ENCODE measurements around the gene CFTR. TPM values are rescaled to one million over a fixed set of nuclear protein-coding genes. Genes with fewer than 3 reads are reported as not detected.
"Not testable (repeated sequence)": the region's sequence is repeated elsewhere in the genome, so short reads cannot be mapped to it uniquely, and the experiment has no call there.

CFTR gene
- total RNA-seq, 1 donor from 2014 or later, result 35.3 TPM

DNA sequence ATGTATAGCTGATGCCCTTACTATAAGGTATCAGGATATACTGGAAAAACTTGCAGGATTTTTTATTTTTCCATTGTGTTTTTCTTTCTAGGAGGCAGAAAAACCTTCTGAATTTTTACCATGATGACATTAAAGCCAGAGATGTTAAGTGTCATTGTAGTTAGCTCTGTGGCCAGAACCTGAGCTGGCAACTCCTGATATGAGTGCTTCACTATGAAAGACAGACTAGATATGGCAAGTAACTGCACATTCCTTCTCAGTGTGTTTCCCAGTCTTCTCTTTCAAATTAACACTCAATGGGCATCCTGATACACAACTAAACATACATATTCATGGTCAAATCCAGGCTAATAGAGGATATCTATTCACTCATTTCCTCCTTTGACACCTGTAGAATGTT, 227.3 kb downstream of the CFTR start:
- Histone ChIP-seq H3K27me3 (ENCODE audit: low read depth) (no peaks in the 10 kb centered on the region), H3K9me3 (no peaks in the 10 kb centered on the region), H3K36me3 (no peaks in the 10 kb centered on the region), H3K4me1 (no peaks in the 10 kb centered on the region), H3K27ac (no peak overlapping the region), H3K4me3 (no peak overlapping the region)
- ATAC-seq (no peak), DNase-seq (no peak)
- intact Hi-C loops (cut with DNase I), result no loop called here
- TF ChIP-seq, protein P1, sequence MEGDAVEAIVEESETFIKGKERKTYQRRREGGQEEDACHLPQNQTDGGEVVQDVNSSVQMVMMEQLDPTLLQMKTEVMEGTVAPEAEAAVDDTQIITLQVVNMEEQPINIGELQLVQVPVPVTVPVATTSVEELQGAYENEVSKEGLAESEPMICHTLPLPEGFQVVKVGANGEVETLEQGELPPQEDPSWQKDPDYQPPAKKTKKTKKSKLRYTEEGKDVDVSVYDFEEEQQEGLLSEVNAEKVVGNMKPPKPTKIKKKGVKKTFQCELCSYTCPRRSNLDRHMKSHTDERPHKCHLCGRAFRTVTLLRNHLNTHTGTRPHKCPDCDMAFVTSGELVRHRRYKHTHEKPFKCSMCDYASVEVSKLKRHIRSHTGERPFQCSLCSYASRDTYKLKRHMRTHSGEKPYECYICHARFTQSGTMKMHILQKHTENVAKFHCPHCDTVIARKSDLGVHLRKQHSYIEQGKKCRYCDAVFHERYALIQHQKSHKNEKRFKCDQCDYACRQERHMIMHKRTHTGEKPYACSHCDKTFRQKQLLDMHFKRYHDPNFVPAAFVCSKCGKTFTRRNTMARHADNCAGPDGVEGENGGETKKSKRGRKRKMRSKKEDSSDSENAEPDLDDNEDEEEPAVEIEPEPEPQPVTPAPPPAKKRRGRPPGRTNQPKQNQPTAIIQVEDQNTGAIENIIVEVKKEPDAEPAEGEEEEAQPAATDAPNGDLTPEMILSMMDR (IDR thresholded peaks at IDR 0.05), result no peak

DNA sequence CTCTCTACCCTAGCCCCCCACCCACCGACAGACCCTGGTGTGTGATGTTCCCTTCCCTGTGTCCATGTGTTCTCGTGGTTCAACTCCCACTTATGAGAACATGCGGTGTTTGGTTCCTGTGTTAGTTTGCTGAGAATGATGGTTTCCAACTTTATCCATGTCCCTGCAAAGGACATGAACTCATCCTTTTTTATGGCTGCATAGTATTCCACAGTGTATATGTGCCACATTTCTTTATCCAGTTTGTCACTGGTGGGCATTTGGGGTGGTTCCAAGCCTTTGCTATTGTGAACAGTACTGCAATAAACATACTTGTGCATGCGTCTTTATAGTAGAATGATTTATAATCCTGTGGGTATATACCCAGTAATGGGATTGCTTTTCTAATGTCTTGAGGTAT, 228.3 kb downstream of the CFTR start:
- H3K27me3 ChIP-seq (ENCODE audit: low read depth); intact Hi-C loops (cut with DNase I); H3K4me3 ChIP-seq; H3K36me3 ChIP-seq; ATAC-seq; H3K4me1 ChIP-seq; DNase-seq; H3K9me3 ChIP-seq; H3K27ac ChIP-seq: not testable (repeated sequence)

DNA sequence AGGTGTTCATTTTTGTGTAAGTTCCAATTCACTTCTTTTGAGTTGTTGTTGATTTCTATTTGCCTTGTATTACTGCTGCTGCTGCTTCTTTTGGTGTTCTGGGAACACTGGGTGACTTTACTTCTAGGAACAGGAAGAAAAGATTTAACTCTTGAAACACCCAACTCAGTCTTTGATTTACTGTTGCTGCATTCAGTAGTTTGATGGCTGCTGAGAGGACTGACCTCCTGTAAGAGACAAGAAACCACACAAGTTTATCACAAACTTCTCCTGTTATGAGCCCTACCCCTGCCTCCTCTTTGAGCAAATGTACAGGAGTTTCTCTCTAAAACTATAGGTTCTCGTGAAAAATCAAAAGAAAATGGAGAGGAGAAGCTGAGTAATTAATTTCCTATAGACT, 231.7 kb downstream of the CFTR start:
- no peaks in the 10 kb centered on the region for H3K9me3 ChIP-seq
- intact Hi-C loops (cut with DNase I), result no loop called here
- no peaks in the 10 kb centered on the region for H3K4me1 ChIP-seq
- H3K27ac ChIP-seq, result no peak overlapping the region
- H3K36me3 ChIP-seq, result no peaks in the 10 kb centered on the region
- H3K27me3 ChIP-seq (ENCODE audit: low read depth), result no peaks in the 10 kb centered on the region
- no peak overlapping the region for H3K4me3 ChIP-seq
- TF ChIP-seq, protein P1 (IDR thresholded peaks at IDR 0.05), result no peak
- DNase-seq (no peak), ATAC-seq (no peak)

DNA sequence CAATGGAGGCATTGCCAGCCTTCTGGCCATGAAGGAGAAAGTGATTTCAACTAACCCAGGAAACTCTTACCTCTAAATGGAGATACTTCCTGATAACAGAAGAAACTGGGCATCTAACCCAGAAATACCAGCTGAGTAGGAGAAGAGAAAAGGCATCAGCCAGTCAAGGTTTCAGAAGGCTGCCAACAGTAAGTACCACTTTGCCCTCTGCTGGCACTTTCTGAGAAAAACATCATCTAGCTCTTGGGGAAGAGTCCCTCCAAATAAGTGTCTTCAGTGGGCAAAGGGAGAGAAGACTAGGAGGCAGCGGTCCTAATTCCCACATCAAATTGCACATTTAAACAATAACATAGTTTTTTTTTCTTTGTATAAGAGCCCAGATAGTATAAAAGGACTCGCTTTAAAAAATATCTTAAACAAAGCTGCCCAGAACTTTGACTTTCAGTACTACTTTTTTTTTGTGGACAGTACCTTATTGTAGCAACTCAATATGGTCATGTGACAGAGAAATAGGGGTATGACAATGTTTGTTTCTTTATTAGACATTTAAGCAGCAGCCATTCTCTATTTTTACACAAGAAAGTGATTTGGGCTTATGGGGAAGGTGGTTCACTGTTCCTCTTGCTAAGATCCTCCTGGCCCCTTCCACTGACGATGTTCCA, 236.1 kb downstream of the CFTR start:
- no peak overlapping the region for H3K27ac ChIP-seq
- intact Hi-C loops (cut with DNase I), result no loop called here
- H3K9me3 ChIP-seq, result no peaks in the 10 kb centered on the region
- H3K4me3 ChIP-seq, result no peak overlapping the region
- H3K4me1 ChIP-seq, result no peaks in the 10 kb centered on the region
- no peaks in the 10 kb centered on the region for H3K36me3 ChIP-seq
- H3K27me3 ChIP-seq (ENCODE audit: low read depth), result no peaks in the 10 kb centered on the region
- TF ChIP-seq, protein P1 (IDR thresholded peaks at IDR 0.05), result peak; percentile 38
- peak; percentile 72 to 85 for ATAC-seq
- DNase-seq, result no peak

DNA sequence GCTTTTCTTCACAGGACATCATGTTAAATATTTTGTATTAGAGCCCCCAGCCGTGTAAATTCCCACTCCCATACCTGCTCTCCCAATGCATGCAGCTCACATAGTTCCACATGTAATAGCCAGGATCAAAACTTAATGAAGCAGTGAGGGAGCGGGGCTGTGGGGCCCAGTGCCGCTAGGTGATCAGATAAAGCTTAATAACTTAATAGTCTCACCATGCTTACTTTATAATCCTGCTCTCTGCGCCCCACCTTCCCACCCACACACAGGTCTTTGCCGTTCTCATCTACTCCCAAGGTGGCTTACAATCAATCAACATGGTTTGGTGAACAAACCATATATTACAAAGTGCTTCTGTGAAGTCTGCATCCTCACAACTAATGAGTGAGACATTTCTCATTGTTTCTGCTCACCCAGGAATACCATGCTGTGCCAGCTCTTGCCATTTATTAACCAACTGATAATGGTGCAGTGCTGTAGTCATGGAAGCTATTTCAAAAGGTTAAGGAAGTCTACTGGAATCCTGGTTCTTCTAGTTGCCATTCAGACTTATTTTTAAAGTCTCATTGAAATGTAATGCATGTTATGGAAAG, 237.0 kb downstream of the CFTR start:
- TF ChIP-seq, protein P1 (IDR thresholded peaks at IDR 0.05), result no peak
- intact Hi-C loops (cut with DNase I), result no loop called here
- H3K9me3 ChIP-seq, result no peaks in the 10 kb centered on the region
- no peak for ATAC-seq
- H3K27ac ChIP-seq, result no peak overlapping the region
- H3K36me3 ChIP-seq, result no peaks in the 10 kb centered on the region
- H3K27me3 ChIP-seq (ENCODE audit: low read depth), result no peaks in the 10 kb centered on the region
- no peak for DNase-seq
- H3K4me3 ChIP-seq, result no peak overlapping the region
- no peaks in the 10 kb centered on the region for H3K4me1 ChIP-seq

DNA sequence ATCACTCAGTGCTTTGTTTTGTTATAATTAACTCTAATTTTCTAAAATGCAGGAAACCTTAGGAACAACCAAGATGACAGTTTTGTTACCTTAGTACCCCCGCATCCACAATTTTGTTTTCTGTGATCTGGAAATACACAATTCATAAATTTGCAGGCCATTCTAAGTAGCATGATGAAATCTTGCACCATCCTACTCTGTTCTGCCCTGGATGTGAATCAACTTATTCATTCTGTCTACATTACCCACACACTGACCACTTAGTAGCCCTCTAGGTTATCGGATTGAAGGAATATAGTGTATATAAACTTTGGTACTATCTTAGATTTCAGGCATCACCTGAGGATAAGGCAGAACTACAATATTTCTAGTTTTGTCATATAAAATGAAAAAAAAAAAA, 237.5 kb downstream of the CFTR start:
- TF ChIP-seq, protein P1 (IDR thresholded peaks at IDR 0.05), result no peak
- intact Hi-C loops (cut with DNase I), result no loop called here
- ATAC-seq, result no peak
- DNase-seq, result no peak
- Histone ChIP-seq H3K9me3 (no peaks in the 10 kb centered on the region), H3K27me3 (ENCODE audit: low read depth) (no peaks in the 10 kb centered on the region), H3K27ac (no peak overlapping the region), H3K4me3 (no peak overlapping the region), H3K4me1 (no peaks in the 10 kb centered on the region), H3K36me3 (no peaks in the 10 kb centered on the region)

Data from lower lobe of right lung (tissue), 2 donors.